Ectodermal cell (in vitro differentiated cells): Measurements from ENCODE around the gene ARHGEF10L.

ENCODE experiments used
- H3K27ac ChIP-seq: 2 replicates; pipeline ENCODE4 v1.7.0; 2013; ENCODE audit warnings: mild to moderate bottlenecking, low read depth, low read length; ENCODE audit not compliant: insufficient read depth, poor library complexity, severe bottlenecking
- H3K27me3 ChIP-seq: 2 replicates; pipeline ENCODE4 v1.7.0; 2013; ENCODE audit warnings: mild to moderate bottlenecking, low read length; ENCODE audit not compliant: insufficient read depth, control insufficient read depth, poor library complexity, severe bottlenecking
- H3K36me3 ChIP-seq: one replicate; pipeline ENCODE4 v1.7.0; 2013; ENCODE audit warnings: low read length; ENCODE audit not compliant: control insufficient read depth, insufficient read depth
- H3K4me1 ChIP-seq: one replicate; pipeline ENCODE4 v1.7.0; 2013; ENCODE audit warnings: low read length; ENCODE audit not compliant: control insufficient read depth, insufficient read depth
- H3K4me3 ChIP-seq: 2 replicates; pipeline ENCODE4 v1.7.0; 2013; ENCODE audit warnings: low read depth, low read length, control low read depth; ENCODE audit not compliant: insufficient read depth
- H3K9me3 ChIP-seq: 2 replicates; pipeline ENCODE4 v1.7.0; 2013; ENCODE audit warnings: mild to moderate bottlenecking, low read length, moderate library complexity; ENCODE audit not compliant: control insufficient read depth
- WGBS, 2 experiments: methylation state at CpG; one replicate each; pipeline ENCODE4 v1.1.7; 2013; ENCODE audit warnings: missing lambda C conversion rate in 2 of 2; 5-methylcytosine and 5-hydroxymethylcytosine counted together

Gene ARHGEF10L

GRCh38 chr1:17733661-17734060 is 194.2 kb downstream of the ARHGEF10L start:
- 93% methylated on average over 21 of the region's 21 CpGs for WGBS, 2 experiments
- H3K4me3 ChIP-seq = no peak overlapping the region
- H3K27me3 ChIP-seq = no peaks in the 10 kb centered on the region
- H3K9me3 ChIP-seq = no peaks in the 10 kb centered on the region
- no peak overlapping the region for H3K27ac ChIP-seq
- peaks cover 13% of the 10 kb centered on the region for H3K4me1 ChIP-seq
- no peaks in the 10 kb centered on the region for H3K36me3 ChIP-seq

DNA sequence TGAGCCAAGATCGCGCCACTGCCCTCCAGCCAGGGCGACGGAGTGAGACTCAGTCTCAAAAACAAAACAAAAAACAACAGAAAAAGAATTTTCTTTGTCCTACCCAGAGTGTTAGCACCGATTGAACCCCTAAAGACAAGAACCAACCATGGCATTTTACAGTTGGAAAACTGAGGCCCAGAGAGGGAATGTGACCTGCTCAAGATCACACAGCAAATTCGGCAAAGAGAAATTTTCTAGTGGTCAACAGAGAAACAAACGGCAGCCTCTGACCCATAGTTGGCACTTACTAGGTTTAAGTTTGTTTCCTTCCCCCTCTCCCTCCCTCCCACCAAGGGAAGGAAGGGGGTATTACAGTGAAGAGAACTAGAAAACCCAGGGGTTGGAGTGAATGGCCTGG is 195.1 kb downstream of the ARHGEF10L start:
- Histone ChIP-seq H3K36me3 (no peaks in the 10 kb centered on the region), H3K4me1 (peaks cover 13% of the 10 kb centered on the region), H3K9me3 (no peaks in the 10 kb centered on the region), H3K27ac (no peak overlapping the region), H3K27me3 (no peaks in the 10 kb centered on the region), H3K4me3 (no peak overlapping the region)
- WGBS, 2 experiments = 91% methylated on average over 6 to 7 of the region's 7 CpGs

DNA sequence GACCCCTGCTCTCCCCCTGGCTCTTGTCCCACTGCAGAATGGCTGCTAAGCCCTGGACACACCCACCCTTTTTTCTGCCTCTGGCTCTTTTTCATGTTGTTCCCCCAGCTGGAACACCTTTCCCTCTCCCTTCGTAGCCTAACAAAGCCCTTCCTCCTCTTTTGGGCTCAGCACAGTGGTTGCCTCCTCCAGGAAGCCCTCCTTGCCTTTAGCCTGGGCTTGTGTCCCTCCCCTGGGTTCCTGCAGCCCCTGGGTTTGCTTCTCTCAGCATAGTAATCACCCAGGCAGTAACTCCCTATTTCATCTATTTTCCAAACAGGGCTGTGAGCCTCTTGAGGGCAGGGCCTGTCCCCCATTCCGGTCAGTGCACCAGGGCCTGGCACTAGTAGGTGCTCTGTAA is 195.8 kb downstream of the ARHGEF10L start:
- Histone ChIP-seq H3K27me3 (no peaks in the 10 kb centered on the region), H3K4me1 (peaks cover 13% of the 10 kb centered on the region), H3K4me3 (no peak overlapping the region), H3K36me3 (no peaks in the 10 kb centered on the region), H3K9me3 (no peaks in the 10 kb centered on the region), H3K27ac (no peak overlapping the region)
- WGBS, 2 experiments = 75 to 78% methylated on average over 2 of the region's 2 CpGs

DNA sequence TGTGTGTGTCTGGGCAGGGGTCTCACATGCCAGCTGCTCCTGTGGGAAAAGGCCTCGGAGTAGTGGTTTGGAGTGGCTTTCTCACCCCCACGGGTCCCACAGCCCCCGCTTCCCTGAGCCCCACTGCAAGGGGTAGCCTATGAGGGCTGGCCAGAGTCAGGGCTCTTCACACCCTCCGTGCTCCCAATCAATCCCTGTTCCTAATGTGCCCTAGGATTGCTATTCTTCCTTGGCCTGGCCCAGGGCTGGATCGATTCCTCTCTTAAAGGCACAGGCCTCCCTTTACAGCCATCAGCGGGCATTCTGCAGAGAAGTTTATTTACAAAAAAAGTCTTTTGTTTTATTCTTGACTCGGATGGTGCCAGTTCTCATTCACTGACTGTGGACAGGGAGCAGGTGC is 196.3 kb downstream of the ARHGEF10L start:
- Histone ChIP-seq H3K9me3 (no peaks in the 10 kb centered on the region), H3K27me3 (no peaks in the 10 kb centered on the region), H3K4me3 (no peak overlapping the region), H3K4me1 (peaks cover 13% of the 10 kb centered on the region), H3K27ac (no peak overlapping the region), H3K36me3 (no peaks in the 10 kb centered on the region)
- WGBS, 2 experiments = 59 to 60% methylated on average over 7 of the region's 7 CpGs

DNA sequence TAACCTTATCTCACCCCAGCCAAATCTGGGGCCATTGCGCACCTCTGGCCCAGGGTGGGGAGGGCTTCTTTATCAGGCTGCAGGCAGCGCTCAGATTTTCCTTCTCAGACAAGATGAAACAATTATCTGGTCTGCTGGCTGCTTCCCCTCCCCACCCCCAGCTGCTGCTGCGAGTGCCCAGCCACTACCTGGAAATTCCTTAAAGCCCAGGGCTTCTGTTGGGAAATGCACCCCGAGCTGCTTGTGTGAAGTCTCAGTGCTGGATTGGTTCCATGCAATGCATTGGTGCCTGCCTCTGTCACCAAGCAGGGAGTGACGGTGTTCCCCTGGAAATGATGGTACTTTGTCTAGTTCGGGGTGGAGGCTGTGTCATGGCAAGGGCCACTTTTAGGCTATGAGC is 197.1 kb downstream of the ARHGEF10L start:
- no peak overlapping the region for H3K27ac ChIP-seq
- peaks cover 13% of the 10 kb centered on the region for H3K4me1 ChIP-seq
- WGBS, 2 experiments = 75 to 77% methylated on average over 6 of the region's 6 CpGs
- no peak overlapping the region for H3K4me3 ChIP-seq
- H3K36me3 ChIP-seq = no peaks in the 10 kb centered on the region
- no peaks in the 10 kb centered on the region for H3K27me3 ChIP-seq
- no peaks in the 10 kb centered on the region for H3K9me3 ChIP-seq

- Histone ChIP-seq H3K27ac (no peak overlapping the region), H3K36me3 (no peaks in the 10 kb centered on the region), H3K9me3 (no peaks in the 10 kb centered on the region), H3K4me3 (no peak overlapping the region), H3K4me1 (peaks cover 17% of the 10 kb centered on the region), H3K27me3 (no peaks in the 10 kb centered on the region)
These were observed 199.6 kb downstream of the ARHGEF10L start for GRCh38 chr1:17739050-17739449.

DNA sequence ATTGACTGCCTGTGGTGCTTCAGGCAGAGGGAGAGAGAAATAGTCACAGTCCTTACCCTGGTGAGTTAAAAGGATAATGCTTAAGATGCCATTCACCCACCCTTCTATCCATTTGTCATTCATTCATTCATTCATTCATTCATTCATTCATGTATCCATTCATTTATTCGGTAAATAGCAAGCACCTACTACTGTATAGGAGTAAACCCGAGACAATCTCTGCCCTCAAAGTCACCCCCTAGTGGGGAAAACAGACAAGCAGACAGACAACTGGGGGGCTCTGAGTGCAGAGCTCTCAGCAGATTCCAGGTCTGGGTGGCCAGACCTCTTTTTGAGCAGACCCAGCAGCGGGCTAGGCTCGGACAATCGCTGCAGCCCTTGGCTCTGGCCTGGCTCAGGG is 201.6 kb downstream of the ARHGEF10L start:
- Histone ChIP-seq H3K4me3 (no peak overlapping the region), H3K36me3 (no peaks in the 10 kb centered on the region), H3K9me3 (no peaks in the 10 kb centered on the region), H3K27ac (no peak overlapping the region), H3K27me3 (no peaks in the 10 kb centered on the region), H3K4me1 (peaks cover 16% of the 10 kb centered on the region)
- 88 to 89% methylated on average over 5 of the region's 5 CpGs for WGBS, 2 experiments

GRCh38 chr1:17742583-17742982 is 203.1 kb downstream of the ARHGEF10L start:
- Histone ChIP-seq H3K27me3 (no peaks in the 10 kb centered on the region), H3K4me3 (no peak overlapping the region), H3K36me3 (no peaks in the 10 kb centered on the region), H3K9me3 (no peaks in the 10 kb centered on the region), H3K4me1 (peaks cover 10% of the 10 kb centered on the region), H3K27ac (no peak overlapping the region)
- 90 to 94% methylated on average over 4 to 5 of the region's 5 CpGs for WGBS, 2 experiments

- no peaks in the 10 kb centered on the region for H3K27me3 ChIP-seq
- WGBS, 2 experiments = 82 to 85% methylated on average over 11 of the region's 11 CpGs
- H3K4me1 ChIP-seq = peaks cover 10% of the 10 kb centered on the region
- H3K4me3 ChIP-seq = no peak overlapping the region
- H3K36me3 ChIP-seq = no peaks in the 10 kb centered on the region
- H3K9me3 ChIP-seq = no peaks in the 10 kb centered on the region
- H3K27ac ChIP-seq = no peak overlapping the region
These were observed 203.6 kb downstream of the ARHGEF10L start for GRCh38 chr1:17743008-17743647.

- Histone ChIP-seq H3K9me3 (no peaks in the 10 kb centered on the region), H3K4me1 (peaks cover 10% of the 10 kb centered on the region), H3K4me3 (no peak overlapping the region), H3K36me3 (no peaks in the 10 kb centered on the region), H3K27ac (no peak overlapping the region), H3K27me3 (no peaks in the 10 kb centered on the region)
- 98% methylated on average over 3 of the region's 3 CpGs for WGBS, 2 experiments
These were observed 204.4 kb downstream of the ARHGEF10L start for GRCh38 chr1:17743925-17744324.
